ENCODE results near the gene NRN1L.
A peak's percentile ranks its signal among the peaks of the same experiment; 100 is the strongest.

NRN1L gene

DNA sequence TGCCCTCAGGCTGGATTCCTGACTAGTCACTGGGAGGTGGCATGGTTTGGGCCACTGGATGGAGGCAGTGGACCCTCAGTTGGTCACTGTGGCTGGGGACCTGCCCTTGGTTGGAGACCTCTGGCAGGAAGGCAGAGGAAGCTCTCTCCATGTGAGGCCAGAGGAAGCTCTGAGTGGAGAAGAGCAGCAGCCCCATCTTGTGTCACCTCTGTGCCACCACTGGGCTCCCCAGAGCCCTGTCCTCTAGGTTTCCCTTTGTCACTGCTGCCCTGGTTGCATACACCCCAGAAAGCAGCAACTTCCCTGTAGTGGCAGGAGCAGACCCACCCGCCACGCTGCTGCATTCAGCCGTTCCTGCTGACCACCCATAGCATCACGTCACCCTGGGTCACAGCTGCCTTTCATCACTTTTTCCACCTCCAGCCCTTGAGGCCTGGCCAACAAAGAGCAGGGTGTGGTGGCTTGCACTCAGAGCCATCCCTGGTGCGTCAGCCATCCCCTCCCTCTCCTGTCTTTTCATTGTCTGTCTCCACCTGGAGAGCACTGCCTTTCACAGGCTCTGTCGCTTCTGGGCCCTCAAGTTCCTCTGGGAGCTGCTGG lies 35.0 kb downstream of the NRN1L start:
- DNase-seq, result no peak

DNA sequence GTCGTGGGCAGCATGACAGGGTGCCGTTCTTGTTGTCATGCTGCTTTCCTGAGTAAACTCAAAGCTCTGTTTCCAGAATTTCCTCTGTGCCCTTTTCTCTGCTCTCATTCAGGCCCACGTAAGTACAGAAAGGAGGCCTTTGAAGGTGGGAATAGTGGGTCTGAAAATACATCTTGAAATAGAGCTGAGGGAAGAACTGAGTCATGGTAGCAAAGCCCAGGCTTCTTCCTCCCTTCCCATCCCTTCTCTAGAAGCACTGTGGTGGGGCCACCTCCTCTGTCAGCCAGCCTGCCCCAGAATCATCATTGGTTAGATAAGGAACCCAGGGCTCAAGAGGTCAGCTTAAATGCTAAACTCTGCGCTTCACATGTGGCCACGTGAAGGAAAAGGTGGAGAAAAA lies 37.5 kb downstream of the NRN1L start:
- no peak for DNase-seq

DNA sequence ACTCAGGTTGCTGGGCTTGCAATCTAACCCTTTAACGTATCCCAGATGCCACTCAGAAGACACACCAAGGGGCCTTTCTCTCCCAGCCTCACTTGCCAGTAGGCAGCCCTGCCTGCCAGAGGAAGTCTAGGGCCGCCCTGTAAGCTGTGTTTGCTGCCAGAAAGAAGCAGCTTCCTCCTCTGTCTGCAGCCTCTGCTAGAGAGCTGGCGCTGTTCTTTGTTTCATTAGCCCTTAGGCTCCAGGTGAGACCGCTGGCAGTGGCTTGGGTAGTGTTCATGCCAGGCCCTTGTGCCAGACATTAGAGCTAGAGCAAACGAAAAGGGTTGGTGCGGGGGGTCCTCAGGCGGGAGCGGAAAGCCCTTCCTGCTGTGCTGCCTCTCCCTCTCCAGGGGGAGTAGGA lies 38.1 kb downstream of the NRN1L start:
- DNase-seq, result no peak

DNA sequence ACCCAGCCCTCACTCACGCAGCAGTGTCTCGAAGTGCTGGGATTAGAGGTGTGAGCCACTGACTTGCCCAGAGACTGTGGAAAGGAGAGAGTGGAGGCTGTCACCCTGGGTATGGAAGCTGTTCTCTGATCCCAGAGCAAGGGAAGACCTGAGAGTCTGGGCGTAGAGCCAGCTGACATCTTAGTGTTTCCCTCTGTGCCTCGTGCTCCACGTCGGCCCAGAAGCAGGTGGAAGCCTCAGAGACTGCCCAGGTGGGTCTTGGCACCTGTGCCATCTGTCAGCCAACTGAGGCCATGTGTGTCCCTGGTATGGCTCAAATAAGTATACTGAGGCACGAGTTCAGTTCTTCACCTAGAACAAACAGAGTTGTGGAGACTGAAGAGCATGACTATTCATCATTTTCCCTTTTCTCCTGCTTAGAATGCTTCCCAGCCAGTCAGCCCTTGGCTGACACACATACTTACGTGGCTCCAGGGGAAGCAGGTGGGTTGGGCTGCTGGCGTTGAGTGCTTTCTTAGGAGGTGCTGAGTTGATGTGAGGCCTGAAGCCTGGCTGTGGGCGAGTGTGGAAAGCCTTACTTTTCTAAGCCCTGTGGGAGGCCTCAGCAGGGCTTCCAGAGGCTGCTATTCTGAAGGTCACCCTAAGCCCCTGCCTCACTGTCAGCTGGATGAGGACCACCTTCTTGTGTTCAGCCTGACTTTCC lies 38.9 kb downstream of the NRN1L start:
- no peak for DNase-seq

DNA sequence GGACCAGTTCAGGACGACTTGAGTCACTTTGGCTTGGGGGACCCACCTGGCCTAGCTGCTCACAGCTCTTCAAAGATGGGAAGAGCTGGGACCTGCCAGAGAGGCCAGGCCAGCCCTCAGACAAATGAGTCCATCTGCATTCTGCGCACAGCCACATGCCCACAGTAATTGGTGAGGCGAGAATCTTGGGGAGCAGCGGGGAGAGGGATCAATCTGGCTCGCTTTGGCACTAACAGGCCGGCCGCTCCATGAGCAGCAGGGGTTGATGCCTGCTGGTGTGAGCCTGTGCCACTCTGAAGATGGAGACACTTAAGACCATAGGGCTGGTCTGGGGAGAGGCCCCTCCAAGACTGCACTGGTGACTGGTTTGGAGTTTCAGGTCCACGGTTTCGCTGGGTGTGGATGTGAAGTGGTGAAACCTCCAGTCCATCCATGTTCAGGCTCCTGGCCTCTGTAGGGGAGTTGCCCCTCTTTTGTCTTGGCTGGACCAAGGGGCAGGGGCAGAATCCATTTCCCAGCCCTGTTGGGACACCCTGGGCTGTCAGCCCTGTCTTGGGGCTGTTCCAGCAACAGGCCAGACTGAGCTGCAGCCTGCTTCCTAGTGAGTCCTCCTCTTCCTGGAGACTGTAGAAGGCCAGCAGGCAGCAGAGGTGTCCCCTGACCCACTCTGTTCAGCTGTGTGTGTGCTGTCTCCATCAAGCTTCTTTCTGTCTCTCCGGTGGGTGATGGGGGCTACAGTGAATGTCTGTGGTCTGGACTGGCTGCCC lies 39.6 kb downstream of the NRN1L start:
- DNase-seq, result no peak

DNA sequence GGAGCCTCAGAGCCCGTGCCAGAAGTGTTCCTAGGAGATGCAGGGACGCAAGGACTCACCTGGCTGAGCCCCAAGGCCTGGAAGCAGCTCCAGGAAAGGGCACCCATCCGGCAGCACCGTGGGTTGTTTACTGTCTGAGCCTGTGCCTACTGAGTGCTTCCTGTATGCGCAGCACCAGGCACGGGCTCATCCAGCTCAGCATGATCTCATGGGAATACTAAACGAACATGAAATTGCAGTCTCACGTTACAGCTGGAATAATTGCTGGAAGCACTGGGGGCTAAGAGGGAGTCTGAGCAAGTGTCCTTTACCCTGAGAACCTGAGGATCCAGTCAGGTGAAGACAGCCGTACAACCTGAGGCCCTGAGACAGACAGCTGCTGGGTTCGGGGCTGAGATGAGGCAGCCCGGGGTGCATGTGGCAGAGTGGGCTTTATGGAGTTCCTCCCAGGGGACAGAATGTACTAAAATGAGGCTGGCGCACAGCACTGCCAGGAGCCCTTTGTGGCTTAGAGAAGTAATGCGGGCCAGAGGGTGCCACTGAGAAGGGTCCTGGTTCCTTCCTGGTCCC lies 41.6 kb downstream of the NRN1L start:
- DNase-seq, result no peak

DNA sequence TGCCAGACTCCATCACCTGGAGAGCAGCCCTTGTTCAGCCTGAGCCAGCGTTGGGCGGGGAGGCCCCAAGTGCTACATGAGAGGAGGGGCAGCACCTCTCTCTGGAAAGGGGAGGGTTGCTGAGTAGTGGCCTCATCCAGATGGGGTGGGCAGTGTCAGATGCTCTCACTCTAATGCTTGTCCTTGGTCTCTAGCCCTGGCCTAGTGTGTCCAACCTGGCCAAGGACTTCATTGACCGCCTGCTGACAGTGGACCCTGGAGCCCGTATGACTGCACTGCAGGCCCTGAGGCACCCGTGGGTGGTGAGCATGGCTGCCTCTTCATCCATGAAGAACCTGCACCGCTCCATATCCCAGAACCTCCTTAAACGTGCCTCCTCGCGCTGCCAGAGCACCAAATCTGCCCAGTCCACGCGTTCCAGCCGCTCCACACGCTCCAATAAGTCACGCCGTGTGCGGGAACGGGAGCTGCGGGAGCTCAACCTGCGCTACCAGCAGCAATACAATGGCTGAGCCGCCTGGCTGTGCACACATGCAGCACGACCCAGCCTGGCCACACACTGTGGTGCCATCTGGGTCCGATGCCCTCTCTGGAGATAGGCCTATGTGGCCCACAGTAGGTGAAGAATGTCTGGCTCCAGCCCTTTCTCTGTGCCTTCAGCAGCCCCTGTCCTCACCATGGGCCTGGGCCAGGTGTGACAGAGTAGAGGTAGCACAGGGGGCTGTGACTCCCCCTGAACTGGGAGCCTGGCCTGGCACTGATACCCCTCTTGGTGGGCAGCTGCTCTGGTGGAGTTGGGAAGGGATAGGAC lies 42.7 kb downstream of the NRN1L start:
- DNase-seq, result no peak

DNA sequence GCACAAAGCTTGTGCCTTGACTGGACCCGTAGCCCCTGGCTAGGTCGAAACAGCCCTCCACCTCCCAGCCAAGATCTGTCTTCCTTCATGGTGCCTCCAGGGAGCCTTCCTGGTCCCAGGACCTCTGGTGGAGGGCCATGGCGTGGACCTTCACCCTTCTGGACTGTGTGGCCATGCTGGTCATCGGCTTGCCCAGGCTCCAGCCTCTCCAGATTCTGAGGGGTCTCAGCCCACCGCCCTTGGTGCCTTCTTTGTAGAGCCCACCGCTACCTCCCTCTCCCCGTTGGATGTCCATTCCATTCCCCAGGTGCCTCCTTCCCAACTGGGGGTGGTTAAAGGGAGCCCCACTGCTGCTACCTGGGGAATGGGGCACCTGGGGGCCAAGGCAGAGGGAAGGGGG lies 43.5 kb downstream of the NRN1L start:
- DNase-seq, result no peak

DNA sequence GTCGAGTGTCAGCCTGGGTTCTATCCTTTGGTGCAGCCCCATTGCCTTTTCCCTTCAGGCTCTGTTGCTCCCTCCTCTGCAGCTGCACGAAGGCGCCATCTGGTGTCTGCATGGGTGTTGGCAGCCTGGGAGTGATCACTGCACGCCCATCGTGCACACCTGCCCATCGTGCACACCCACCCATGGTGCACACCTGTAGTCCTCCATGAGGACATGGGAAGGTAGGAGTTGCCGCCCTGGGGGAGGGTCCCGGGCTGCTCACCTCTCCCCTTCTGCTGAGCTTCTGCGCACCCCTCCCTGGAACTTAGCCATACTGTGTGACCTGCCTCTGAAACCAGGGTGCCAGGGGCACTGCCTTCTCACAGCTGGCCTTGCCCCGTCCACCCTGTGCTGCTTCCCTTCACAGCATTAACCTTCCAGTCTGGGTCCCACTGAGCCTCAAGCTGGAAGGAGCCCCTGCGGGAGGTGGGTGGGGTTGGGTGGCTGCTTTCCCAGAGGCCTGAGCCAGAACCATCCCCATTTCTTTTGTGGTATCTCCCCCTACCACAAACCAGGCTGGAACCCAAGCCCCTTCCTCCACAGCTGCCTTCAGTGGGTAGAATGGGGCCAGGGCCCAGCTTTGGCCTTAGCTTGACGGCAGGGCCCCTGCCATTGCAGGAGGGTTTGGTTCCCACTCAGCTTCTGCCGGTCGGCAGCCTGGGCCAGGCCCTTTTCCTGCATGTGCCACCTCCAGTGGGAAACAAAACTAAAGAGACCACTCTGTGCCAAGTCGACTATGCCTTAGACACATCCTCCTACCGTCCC lies 44.1 kb downstream of the NRN1L start:
- peak; percentile 46 to 69 (median 63) for DNase-seq

DNA sequence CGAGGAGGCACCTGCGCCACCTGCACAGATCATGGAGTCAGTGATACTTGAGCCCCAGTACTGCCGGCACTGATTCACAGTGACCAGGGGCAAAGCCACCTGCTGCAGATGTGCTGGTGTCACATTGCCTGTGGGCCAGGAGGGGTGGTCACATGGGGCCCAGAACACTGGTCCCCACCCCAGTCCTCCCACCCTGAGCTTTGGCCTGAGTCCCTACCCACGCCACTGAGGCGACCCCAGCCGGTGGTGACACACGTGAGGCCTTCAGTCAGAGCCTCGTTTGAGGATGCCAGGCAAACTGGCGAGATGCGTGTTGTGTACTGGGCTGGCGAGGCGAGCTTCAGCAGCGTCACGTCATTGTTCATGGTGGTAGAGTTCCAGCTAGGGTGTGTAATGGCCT lies 45.5 kb downstream of the NRN1L start:
- DNase-seq, result no peak

DNA sequence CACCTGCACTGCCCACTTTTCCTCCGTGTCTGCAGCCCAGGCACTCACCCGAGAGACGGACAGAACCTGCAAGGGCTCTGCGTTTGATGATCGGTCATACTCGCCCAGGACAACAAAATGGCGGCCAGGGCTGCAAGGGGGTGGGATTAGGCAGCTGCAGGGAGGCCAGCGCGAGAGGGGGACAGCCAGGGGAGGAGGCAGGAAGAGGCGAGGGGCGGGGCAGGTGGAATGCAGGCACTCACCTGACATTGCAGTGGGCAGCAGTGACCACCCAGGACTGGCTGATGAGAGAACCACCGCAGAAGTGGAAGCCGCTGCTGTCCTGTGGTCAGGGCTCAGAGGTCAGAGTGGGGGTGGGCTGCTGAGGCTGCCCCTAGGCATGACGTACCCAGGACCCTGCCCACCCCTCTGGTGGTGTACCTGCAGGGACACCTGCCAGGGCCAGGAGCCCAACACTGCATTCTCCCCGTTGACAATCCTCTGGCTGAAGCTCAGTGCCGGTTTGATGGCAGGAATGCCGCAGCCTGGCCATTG lies 46.1 kb downstream of the NRN1L start:
- no peak for DNase-seq

DNA sequence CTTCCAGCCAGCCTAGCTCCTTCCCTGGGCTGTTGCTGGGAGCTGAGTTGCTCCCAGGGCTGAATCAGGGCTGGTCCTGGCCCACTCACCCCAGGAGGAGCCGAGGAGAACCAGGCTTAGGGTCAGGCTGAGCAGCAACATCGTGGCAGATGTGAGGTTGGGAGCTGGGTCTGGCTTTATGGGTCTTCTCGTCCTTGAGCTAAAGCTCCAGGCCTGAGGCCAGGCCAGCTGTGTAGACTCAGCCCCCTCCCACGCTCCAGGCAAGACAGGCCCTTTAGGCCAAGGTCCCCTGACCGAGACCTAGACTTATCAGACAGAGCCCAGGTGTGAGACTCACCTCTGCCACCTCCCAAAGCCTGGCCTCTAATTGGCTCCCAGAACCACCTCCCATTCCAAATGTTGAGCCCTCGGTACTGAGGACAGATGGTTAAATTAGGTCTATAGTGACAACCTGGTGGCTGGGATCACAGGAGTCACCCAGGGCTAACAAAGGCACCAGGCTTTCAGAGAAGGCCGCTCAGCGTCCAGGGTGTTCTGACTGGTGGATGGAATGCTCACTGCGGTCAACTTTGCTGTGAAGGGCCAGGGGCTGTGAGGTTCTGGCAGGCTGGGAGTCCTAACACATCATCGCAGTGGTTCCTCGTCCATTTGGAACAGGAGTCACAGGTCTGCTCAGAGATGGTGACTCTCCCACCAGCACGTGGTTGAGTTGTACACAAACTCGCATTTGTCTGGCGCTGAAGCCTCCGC lies 47.2 kb downstream of the NRN1L start, which contains the start of gene CTRL:
Gene CTRL, minus strand, starts transcription at position 151 of the 750 bp plus-strand sequence. Its CDS starts 10 bp downstream, at position 141.
- no peak for DNase-seq

DNA sequence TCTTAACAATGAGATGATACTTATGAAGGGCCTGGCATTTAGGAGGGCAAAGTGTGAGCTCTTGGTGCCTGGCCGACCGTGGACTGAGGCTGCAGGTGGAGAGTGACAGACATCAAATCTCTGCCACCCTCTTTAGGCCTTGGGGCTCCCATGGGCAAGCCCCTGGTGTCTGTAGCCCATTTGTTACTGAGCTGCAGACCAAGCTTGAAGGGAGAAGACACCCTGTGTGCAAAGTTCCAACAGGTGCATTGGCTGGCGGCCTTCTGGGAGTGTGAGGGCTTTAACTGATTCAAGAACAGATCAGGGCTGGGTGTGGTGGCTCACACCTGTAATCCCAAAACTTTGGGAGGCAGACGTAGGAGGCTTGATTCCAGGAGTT lies 47.8 kb downstream of the NRN1L start:
- DNase-seq, result no peak

DNA sequence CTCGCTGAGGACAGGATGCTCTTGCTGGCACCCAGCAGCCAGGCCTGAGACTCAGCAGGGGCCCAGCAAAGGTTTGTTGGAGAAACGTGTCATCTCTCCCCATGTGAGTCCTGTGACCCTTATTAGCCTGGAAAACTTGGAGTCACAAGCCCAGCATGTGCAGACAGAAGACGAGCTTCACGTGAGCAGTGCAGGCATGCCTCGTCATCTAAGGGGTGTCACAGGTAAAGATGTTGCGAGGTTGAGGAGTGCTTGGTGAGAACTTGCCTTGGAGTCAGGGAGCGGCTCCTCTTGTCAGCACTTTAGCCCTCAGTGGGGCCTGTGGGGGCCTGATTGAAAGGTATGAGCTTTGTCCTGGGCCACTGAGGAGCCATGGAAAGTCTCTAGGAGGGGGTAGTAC lies 49.1 kb downstream of the NRN1L start:
- DNase-seq, result no peak

DNA sequence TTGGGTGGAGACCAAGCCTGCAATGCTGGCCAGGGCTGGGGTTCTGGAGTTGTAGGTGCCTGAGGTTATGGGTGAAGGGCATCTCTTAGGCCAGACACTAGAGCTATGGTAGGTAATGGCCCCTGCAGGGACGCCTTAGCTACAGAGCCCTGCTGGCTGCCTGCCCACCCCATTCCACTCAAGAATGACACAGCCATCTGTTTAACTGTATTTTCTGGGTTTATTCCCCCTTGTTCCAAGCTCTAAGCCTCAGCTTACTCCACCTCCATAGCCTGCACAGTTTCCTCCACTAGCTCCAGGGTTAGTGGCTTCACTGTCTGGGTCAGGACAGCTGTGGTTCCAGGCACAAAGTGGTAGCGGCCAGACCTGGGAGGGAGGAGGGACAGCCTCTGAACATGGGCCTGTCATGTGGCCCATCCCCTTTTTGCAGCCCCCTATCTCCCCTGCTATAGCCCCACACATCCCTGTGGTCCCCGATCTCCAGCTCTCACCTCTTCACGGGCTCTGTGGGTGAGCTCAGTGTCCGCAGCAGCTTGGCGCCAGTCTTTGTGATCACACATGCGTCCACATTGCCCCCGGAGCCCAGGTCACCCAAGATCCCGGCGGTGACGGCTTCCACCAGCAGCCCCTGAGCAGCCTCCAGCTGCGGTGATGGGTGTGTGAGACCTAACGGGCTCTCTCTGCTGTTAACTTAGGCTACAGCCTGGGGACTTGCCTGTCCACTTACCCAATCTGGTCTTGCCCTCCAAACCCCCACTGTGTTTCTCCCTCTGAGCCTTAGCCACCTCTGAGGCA lies 49.8 kb downstream of the NRN1L start:
- no peak for DNase-seq

DNA sequence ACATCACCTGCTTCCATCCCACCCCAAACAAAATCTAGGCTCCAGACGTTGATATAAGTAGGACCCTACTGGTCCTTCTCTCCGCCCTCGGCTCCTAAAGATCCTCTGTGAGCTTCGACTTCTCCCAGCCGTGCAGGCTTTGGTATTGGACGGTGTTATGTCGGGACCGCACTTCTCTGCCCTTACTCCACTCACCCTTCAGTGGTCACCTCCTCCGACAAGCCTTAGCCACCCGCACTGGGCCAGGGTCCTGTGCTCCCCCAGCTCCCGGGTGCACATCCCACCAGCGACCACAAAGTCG lies 50.4 kb downstream of the NRN1L start:
- no peak for DNase-seq

DNA sequence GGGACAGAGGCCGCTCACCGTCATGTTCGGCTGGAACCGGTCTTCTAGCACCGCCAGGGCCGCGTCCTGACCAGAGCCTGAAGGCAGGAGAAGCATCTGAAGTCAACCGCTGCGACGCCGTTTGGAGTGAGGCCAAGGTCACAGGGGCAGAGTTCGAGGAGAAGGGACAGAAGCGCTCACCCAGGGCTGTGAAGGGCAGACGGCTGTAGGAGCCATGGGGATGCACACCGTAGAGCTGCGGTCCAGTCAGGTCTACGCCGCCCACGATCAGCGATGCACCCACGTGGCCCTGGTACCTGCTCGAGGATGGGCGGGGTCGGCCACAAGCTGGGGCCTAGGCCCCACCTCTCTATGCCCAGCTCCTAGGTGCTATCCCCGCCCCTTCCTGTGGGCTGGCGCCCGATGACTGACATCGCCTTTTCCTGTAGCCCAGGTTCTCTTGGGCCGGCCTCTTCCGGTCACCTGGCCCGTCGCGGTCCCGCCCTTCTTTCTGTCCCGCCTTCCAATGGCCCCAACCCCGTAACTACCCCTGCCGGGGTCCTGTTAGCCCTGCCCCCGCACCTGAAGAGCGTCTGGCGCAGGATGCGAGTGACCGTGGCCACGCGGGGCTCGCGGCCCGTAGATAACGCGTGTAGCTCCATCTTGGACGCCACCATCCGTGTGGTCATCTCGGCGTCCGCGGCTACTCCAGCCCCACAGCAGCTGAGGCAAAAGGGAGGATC lies 50.9 kb downstream of the NRN1L start:
- peak; percentile 94 to 96 (median 95) for DNase-seq
